BLaER1 treated with 17β-estradiol and CSF1 and Interleukin-3, amounts not matched to agents 10 nM and 100 nM (cell line): ENCODE results near the gene ARMC9.

ENCODE experiments used
- H3K27ac ChIP-seq, 11 experiments: shearing (Covaris generic); formaldehyde crosslinking; 2 replicates each; pipeline ENCODE4 v1.8.1; 2022
- H3K27me3 ChIP-seq, 11 experiments: shearing (Covaris generic); formaldehyde crosslinking; 2 replicates each; pipeline ENCODE4 v1.8.1; 2022
- H3K36me3 ChIP-seq, 11 experiments: shearing (Covaris generic); formaldehyde crosslinking; 2 replicates each; pipeline ENCODE4 v1.8.1; 2022
- H3K4me1 ChIP-seq, 10 experiments: shearing (Covaris generic); formaldehyde crosslinking; 2 replicates each; pipeline ENCODE4 v1.8.1; 2022
- H3K4me2 ChIP-seq, 11 experiments: shearing (Covaris generic); formaldehyde crosslinking; 2 replicates each; pipeline ENCODE4 v1.8.1; 2022
- H3K4me3 ChIP-seq, 10 experiments: shearing (Covaris generic); formaldehyde crosslinking; 2 replicates each; pipeline ENCODE4 v1.8.1; 2022
- H3K9ac ChIP-seq, 11 experiments: shearing (Covaris generic); formaldehyde crosslinking; 2 replicates each; pipeline ENCODE4 v1.8.1; 2022
- H3K9me3 ChIP-seq, 11 experiments: shearing (Covaris generic); formaldehyde crosslinking; replicated peaks in 1 of 11; 2 replicates each; pipeline ENCODE4 v1.8.1; 2022
- H4K20me1 ChIP-seq, 11 experiments: shearing (Covaris generic); formaldehyde crosslinking; 2 replicates each; pipeline ENCODE4 v1.8.1; 2022
- Cebpa-rat ChIP-seq, 11 experiments: shearing (Covaris generic); IDR thresholded peaks; 2 replicates each; pipeline ENCODE4 v1.8.1; 2022

The ARMC9 gene

DNA sequence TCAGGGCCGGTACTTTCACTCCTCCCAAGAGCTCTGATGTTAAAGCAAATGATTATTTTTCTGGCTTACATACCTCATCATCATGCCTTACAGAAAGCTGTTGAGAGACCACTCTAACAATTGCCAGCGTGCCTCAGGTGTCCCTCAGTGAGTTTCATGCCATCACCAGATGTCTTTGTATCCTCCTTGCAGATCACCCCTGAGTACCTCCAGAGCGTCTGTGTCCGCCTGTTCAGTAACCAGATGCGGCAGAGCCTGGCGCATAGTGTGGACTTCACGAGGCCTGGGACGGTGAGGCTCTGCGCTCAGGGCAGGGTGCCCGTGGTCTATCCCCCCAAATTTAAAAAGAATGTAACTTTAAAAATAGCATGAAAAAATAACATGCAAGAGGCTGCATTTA, 41.3 kb downstream of the ARMC9 start:
- no peaks in the 10 kb centered on the region for H3K36me3 ChIP-seq
- H3K4me1 ChIP-seq: peaks cover 4 to 78% (median 12%) of the 10 kb centered on the region in 10 experiments; a peak in 16 of 20 replicates
- no peaks in the 10 kb centered on the region for H3K27me3 ChIP-seq
- H3K4me3 ChIP-seq: no peak overlapping the region
- no peak overlapping the region for H3K9ac ChIP-seq
- TF ChIP-seq Cebpa-rat (IDR thresholded peaks at IDR 0.05): no peak
- peak overlapping the region in 2 of 11 experiments; percentile 78 to 82; a peak in 3 of 22 replicates for H3K4me2 ChIP-seq
- H3K27ac ChIP-seq: peak overlapping the region in 2 of 11 experiments; percentile 91 to 95; a peak in 2 of 22 replicates
- no peaks in the 10 kb centered on the region for H3K9me3 ChIP-seq
- H4K20me1 ChIP-seq: no peaks in the 10 kb centered on the region

DNA sequence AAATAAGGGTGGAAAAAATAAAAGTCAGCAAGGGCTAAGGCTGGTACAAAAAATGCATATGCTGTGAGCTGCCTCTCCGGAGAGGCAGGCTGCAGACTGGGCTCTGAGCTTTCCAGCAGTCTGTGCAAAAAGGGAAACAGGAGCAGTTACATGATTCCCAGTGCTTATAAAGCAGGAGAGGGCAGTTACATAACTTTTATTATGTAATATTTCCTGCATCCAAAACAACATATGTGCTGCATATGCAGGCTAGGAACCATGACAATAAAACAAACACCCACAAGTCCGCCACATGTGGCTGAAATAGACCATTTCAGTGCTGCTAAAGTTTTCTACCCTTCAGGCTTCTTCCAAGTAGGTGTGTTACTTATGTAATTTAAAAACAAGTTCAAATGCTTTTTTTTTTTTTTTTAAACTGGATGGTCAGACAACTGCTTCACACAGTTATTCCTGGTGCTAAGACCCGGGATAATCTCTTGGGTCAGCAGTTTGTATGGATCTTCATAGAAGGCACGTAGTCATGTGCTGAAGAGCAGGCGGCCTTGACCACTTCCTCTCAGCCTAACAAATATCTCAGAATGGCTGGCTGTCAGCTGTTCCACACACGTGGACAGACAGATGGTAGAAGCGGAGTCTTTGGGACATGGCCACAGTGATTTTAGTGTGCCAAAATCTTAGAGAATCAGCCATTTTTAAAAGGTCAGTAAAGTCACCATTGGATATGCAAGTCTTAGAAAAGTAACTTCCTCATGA, 43.5 kb downstream of the ARMC9 start:
- H3K4me1 ChIP-seq: peaks cover 0 to 87% (median 11%) of the 10 kb centered on the region in 10 experiments; a peak in 13 of 20 replicates
- H3K4me2 ChIP-seq: peak overlapping the region in 5 of 11 experiments; percentile 5 to 82 (median 61); a peak in 6 of 22 replicates
- H3K36me3 ChIP-seq: no peaks in the 10 kb centered on the region
- H3K9ac ChIP-seq: peak overlapping the region in 3 of 11 experiments; percentile 33 to 83 (median 77); a peak in 4 of 22 replicates
- H3K27ac ChIP-seq: peak overlapping the region in 3 of 11 experiments; percentile 72 to 95 (median 91); a peak in 6 of 22 replicates
- no peaks in the 10 kb centered on the region for H3K27me3 ChIP-seq
- no peak overlapping the region for H3K4me3 ChIP-seq
- no peaks in the 10 kb centered on the region for H4K20me1 ChIP-seq
- TF ChIP-seq Cebpa-rat (IDR thresholded peaks at IDR 0.05): 0 out of 22 replicates have a peak, but pooled peaks of 1 of the 11 experiments have one; percentile 26
- no peaks in the 10 kb centered on the region for H3K9me3 ChIP-seq

DNA sequence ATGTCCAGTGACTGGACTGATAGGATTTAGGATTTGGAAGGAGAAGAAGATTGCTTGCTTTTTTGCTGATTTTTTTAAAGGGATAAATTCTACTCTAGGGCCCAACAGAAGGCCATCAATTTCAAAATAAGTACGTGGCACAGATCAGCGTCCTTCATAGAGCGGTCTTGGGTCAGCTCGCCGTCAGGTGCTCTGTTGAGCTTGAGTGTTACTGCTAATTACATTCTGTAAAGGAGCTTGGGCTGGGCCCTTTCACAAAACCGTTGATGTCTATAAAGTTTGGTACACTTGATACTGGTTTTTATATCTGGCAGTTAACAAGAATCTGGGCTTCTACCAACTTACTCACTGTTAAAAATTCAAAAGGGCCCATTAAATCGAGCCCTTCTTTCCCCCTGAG, 45.4 kb downstream of the ARMC9 start:
- Histone ChIP-seq H3K4me3 (no peak overlapping the region), H3K4me1 (peaks cover 0 to 84% (median 14%) of the 10 kb centered on the region in 10 experiments; a peak in 13 of 20 replicates), H3K27me3 (no peaks in the 10 kb centered on the region), H3K4me2 (no peak overlapping the region), H3K36me3 (no peaks in the 10 kb centered on the region), H4K20me1 (no peaks in the 10 kb centered on the region), H3K27ac (no peak overlapping the region; a peak in 2 of 22 replicates), H3K9ac (no peak overlapping the region), H3K9me3 (no peaks in the 10 kb centered on the region)
- TF ChIP-seq Cebpa-rat (IDR thresholded peaks at IDR 0.05): no peak

DNA sequence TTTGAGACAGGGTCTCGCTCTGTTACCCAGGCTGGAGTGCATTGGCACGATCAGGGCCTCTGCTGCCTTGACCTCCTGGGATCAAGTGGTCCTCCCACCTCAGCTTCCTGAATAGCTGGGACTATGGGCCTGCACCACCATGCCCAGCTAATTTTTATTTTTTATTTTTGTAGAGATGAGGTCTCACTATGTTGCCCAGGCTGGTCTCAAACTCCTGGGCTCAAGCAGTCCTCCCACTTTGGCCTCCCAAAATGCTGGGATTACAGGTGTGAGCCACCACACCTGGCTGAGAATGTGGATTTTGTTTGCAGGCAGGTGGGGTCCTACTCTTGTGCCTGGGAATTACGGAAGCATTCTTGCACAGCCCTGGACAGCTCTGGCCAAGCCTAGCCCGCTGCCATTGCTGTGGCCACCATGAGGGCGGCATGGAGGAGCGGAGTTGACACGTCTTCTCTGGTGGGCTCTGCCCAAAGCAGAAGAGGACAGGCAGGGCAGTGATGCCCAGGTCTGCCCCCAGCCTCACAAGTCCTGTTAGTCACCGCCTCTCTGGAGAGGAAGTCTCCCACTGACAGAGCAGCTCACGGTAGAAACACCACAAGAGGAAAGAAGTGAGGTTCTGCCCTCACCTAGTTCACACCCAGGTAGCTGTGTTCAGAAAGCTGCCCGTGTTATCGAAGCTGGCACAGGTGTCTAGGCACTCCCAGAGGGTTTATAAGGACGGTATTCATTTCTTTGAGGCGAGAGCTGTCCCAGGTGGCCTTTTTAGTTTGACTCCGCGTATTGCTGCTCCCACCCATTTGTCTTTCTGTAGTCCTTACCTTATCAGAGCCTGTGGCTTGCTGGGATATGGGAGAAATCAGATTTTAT, 46.2 kb downstream of the ARMC9 start:
- peaks cover 0 to 79% (median 14%) of the 10 kb centered on the region in 10 experiments; a peak in 13 of 20 replicates for H3K4me1 ChIP-seq
- no peak overlapping the region for H3K9ac ChIP-seq
- no peaks in the 10 kb centered on the region for H3K36me3 ChIP-seq
- H3K9me3 ChIP-seq: no peaks in the 10 kb centered on the region
- peak overlapping the region in 1 of 11 experiments; percentile 27; a peak in 1 of 22 replicates for H3K27ac ChIP-seq
- H3K4me2 ChIP-seq: peak overlapping the region in 4 of 11 experiments; percentile 6 to 67 (median 34); a peak in 7 of 22 replicates
- H3K27me3 ChIP-seq: no peaks in the 10 kb centered on the region
- H4K20me1 ChIP-seq: no peaks in the 10 kb centered on the region
- TF ChIP-seq Cebpa-rat (IDR thresholded peaks at IDR 0.05): no peak
- H3K4me3 ChIP-seq: no peak overlapping the region

DNA sequence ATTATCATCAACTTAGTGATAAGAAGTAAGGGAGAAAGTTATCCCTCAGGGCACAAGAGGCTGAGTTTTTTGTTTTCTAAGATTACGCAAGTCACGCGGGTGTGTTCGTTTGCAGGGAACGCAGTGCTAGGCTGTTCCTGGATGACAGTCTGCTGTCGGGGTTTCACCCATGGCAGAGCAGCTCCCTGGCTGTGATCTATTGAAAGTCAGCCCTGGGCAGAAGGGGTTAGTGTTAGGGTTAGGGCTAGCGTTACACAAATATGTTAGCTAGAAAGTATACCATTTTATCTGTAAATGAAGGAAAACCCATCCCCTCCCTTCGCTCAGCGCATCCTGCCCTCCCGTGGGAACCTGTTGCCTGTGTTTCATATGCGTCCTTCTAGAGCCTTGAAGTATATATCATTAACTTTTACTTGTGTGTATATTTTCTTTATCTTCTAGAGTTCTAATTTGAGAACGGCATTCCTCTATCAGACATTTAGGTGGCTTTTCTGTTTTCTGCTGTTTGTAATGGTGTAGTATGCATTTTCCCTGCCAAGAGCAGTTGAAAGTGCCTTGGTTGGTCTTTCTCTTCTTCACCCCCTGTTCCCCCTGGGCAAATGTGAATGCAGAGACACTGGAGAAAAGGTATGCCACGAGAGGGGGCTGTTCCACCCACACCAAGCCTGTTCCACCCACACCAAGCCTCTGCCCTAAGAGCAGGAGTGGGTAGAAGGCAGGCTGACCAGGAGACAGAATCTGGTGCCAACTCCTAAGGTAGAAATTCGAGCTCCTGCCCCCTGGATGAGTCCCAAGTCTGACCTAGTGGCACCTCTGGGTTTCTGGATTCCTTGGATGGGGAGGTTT, 47.0 kb downstream of the ARMC9 start:
- Histone ChIP-seq H3K27me3 (no peaks in the 10 kb centered on the region), H3K9me3 (no peaks in the 10 kb centered on the region), H3K4me1 (peaks cover 4 to 74% (median 20%) of the 10 kb centered on the region in 10 experiments; a peak in 17 of 20 replicates), H4K20me1 (no peaks in the 10 kb centered on the region), H3K4me3 (no peak overlapping the region), H3K27ac (peak overlapping the region in 1 of 11 experiments; percentile 13; a peak in 1 of 22 replicates), H3K9ac (peak overlapping the region in 1 of 11 experiments; percentile 47; a peak in 1 of 22 replicates), H3K36me3 (no peaks in the 10 kb centered on the region), H3K4me2 (peak overlapping the region in 4 of 11 experiments; percentile 6 to 67 (median 34); a peak in 7 of 22 replicates)
- peak in 3 of 11 experiments; percentile 13 to 41 (median 39); a peak in 2 of 22 replicates for TF ChIP-seq Cebpa-rat (IDR thresholded peaks at IDR 0.05)

DNA sequence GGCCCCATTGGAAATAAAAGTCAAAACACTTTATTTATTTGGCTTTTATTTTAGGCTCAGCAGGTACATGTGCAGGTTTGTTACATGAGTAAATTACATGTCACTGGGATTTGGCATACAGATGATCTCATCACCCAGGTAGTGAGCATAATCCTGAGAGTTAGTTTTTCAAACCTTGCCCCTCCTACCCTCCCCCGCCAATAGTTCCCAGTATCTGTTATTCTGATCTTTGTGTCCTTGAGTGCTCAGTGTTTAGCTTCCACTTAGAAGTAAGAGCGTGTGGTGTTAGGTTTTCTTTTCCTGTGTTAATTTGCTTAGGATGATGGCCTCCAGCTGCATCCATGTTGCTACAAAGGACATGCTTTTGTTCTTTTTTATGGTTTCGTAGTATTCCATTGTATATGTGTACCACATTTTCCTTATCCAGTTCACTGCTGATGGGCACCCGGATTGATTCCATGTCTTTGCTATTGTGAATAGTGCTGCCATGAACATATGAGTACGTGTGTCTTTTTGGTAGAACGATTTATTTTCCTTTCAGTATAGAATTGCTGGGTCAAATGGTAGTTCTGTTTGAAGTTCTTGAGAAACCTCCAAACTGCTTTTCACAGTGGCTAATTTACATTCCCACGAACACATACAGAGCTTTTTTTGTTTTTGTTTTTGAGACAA, 47.9 kb downstream of the ARMC9 start:
- Histone ChIP-seq H4K20me1 (no peaks in the 10 kb centered on the region), H3K4me2 (peak overlapping the region in 2 of 11 experiments; percentile 41 to 67; a peak in 1 of 22 replicates)
- no peak for TF ChIP-seq Cebpa-rat (IDR thresholded peaks at IDR 0.05)

DNA sequence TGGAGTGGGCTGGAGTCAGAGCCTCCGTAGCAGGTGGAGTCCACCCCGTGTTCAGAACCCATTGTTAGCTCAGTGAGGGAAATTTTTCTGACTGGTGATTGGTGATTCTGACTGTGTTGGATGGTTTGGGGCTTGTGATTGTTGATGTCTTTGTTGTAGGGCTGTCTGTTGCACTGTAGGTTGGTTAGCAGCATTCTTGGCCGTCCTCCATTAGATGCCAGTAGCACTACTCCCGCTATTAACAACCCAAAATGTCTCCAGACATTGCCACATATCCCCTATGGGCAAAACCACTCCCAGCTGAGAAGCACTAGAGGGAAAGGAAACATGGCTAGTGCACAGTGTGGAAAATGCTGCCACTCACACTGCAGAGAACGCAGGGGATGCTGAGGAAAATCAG, 51.7 kb downstream of the ARMC9 start:
- no peak overlapping the region for H3K27ac ChIP-seq
- H3K9me3 ChIP-seq: no peaks in the 10 kb centered on the region
- no peaks in the 10 kb centered on the region for H3K27me3 ChIP-seq
- H3K36me3 ChIP-seq: no peaks in the 10 kb centered on the region; a peak in 1 of 22 replicates
- TF ChIP-seq Cebpa-rat (IDR thresholded peaks at IDR 0.05): no peak
- no peak overlapping the region for H3K9ac ChIP-seq
- H3K4me2 ChIP-seq: peak overlapping the region in 10 of 11 experiments; percentile 6 to 62 (median 43); a peak in 16 of 22 replicates
- no peak overlapping the region for H3K4me3 ChIP-seq
- peaks cover 5 to 36% (median 13%) of the 10 kb centered on the region in 10 experiments; a peak in 17 of 20 replicates for H3K4me1 ChIP-seq
- H4K20me1 ChIP-seq: no peaks in the 10 kb centered on the region

More for the DNA sequence above, 47.9 kb downstream of the ARMC9 start:
- Histone ChIP-seq H3K36me3 (no peaks in the 10 kb centered on the region), H3K9ac (no peak overlapping the region), H3K27me3 (no peaks in the 10 kb centered on the region), H3K4me3 (no peak overlapping the region), H3K27ac (peak overlapping the region in 1 of 11 experiments; percentile 13; a peak in 1 of 22 replicates), H3K4me1 (peaks cover 5 to 74% (median 23%) of the 10 kb centered on the region in 10 experiments; a peak in 17 of 20 replicates), H3K9me3 (no peaks in the 10 kb centered on the region)
